ENCODE measurements around the gene EXOC4.

EXOC4 gene

DNA sequence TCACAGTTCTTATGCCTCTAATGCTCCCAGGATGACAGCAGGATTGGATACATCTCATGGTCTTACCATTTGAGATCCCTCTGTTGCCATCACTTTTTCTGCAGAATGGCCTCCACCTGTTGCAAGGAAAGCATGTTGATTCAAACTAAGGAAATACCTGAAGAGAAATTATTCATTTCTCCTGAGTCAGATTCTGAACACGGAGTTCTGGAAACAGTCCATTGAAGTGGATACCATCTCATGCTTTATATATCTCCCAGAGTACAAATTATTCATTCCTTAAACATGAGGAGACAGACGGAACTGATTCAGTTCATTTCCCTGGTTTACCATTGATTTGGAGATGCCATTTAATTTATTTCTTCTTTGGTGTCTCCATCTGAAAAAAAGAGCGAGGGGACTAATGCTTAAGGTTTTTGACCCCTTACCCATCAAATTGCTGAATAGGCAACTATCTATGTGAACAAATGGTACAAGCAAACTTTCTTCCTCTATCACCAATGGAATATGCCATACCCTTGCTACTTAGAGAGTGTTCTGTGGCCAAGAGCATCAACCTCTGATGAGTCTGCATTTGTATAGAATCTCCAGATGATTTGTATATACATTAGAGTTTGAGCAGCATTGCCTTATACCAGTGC, 569.2 kb downstream of the EXOC4 start:
- TF ChIP-seq, protein P1, sequence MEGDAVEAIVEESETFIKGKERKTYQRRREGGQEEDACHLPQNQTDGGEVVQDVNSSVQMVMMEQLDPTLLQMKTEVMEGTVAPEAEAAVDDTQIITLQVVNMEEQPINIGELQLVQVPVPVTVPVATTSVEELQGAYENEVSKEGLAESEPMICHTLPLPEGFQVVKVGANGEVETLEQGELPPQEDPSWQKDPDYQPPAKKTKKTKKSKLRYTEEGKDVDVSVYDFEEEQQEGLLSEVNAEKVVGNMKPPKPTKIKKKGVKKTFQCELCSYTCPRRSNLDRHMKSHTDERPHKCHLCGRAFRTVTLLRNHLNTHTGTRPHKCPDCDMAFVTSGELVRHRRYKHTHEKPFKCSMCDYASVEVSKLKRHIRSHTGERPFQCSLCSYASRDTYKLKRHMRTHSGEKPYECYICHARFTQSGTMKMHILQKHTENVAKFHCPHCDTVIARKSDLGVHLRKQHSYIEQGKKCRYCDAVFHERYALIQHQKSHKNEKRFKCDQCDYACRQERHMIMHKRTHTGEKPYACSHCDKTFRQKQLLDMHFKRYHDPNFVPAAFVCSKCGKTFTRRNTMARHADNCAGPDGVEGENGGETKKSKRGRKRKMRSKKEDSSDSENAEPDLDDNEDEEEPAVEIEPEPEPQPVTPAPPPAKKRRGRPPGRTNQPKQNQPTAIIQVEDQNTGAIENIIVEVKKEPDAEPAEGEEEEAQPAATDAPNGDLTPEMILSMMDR (IDR thresholded peaks at IDR 0.05; ENCODE audit: control extremely low read depth, extremely low read depth, low read depth, missing control alignments) = no peak
- DNase-seq (ENCODE audit: extremely low spot score) = no peak
- POLR2A ChIA-PET = no interaction called here
- CTCF ChIA-PET = interaction anchor here (1.5 to 1.7 kb wide), 3 partner anchors 10 to 34 kb away, joined by 3 to 4 read pairs (median 4); no protein-coding TSS in a partner anchor

DNA sequence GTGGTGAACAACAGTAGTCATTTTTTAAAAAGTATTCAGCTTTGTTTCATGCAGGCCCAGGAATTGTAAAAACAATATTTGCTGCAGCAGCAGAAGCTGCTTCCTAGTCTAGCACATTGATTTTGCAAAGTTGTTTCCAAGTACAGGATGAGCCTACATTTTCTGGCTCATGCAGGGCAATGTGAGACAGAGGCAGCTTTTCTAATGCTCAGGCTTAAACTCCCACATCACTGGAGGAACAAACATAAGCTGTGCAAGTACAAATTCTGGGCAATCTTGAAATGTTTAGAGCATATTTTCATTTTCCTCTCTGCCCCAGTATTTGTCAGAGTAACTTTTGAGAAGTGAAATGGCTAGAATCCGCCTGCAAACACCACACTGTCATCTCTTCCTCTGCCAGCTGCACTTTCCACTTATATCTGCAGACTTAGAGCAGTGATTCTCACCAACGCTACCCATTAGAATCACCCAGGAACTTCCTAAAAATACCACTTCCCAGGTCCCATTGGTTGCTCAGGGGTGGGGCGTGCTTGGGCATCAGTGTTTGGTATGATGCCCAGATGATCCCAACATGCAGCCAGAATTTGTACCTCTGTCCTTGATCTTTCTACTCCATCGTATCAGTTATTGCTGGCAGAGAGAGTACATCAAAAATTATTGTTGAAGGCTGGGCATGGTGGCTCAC, 570.1 kb downstream of the EXOC4 start:
- POLR2A ChIA-PET = no interaction called here
- CTCF ChIA-PET = interaction anchor here (1.6 to 1.7 kb wide), 2 partner anchors 13 to 33 kb away, joined by 4 read pairs; no protein-coding TSS in a partner anchor
- DNase-seq (ENCODE audit: extremely low spot score) = no peak
- TF ChIP-seq, protein P1 (IDR thresholded peaks at IDR 0.05; ENCODE audit: control extremely low read depth, extremely low read depth, low read depth, missing control alignments) = no peak

DNA sequence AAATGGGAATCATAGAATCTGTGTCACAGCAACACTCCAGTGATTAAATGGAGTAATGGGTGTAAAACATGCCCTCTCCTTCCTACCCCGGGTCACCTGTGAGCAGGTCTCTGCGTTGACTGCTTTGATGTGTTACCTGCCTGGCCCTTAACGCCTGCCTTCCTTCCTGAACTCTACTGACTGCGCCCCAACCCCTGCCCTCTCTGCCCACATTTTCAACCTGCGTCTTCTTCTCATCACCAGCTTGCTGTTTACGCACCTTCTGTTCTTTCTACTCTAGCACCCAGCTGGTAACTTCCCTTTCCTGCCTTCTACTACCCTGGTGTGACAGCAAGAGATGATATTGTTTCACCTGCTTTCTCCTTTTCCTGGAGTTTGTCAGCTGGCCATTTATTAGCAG, 571.3 kb downstream of the EXOC4 start:
- POLR2A ChIA-PET = no interaction called here
- TF ChIP-seq, protein P1 (IDR thresholded peaks at IDR 0.05; ENCODE audit: control extremely low read depth, extremely low read depth, low read depth, missing control alignments) = no peak
- CTCF ChIA-PET = interaction anchor here (1.7 kb wide), 1 partner anchor 14 kb away, joined by 4 read pairs; no protein-coding TSS in a partner anchor
- no peak for DNase-seq (ENCODE audit: extremely low spot score)

DNA sequence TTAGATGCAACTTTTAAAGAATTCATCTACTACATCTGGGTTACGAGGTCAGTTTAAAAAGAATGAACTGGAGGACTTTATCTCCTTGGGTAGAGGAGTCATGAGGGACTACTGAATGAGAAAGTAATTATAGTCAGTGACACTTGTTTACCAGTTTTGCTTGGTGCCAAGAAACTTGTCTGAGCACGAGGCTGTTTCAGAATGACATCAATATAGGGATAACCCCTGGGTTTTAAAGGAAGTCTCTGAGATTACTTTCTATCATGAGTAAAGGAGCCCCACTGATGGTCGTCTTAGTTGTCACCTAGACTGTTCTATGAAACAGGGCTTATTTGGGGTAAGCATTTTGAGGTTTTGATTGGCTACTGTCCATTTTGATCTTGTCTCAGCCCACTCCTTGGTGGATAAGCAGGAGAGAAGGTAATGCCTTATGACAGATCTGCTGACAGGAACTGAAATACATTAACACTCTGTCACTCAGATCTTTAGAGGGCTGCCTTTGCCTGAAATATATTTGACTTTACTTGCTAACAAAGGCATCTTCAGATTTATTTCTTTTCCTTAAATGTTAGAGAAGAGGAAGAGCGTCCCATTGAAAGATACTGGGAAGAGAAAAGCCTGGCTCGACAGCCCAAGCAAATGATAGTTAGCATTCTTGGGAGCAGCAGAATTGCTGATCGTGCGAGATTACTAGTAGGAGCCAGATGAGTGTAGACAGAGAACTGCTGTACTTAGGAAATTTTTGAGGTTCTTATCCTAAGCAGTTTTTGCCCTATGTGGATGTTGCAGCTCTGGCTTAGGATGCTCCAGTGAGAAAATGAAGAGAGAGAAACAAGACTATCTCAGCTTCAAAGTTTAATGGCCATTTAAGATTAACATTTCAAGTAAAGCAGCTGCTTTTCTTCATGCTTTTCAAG, 575.1 kb downstream of the EXOC4 start:
- TF ChIP-seq, protein P1 (IDR thresholded peaks at IDR 0.05; ENCODE audit: control extremely low read depth, extremely low read depth, low read depth, missing control alignments) = no peak
- POLR2A ChIA-PET = interaction anchor here (0.5 kb wide), 1 partner anchor 39 kb away, joined by 4 read pairs; no protein-coding TSS in a partner anchor
- peak; percentile 19 for DNase-seq (ENCODE audit: extremely low spot score)
- CTCF ChIA-PET = no interaction called here

DNA sequence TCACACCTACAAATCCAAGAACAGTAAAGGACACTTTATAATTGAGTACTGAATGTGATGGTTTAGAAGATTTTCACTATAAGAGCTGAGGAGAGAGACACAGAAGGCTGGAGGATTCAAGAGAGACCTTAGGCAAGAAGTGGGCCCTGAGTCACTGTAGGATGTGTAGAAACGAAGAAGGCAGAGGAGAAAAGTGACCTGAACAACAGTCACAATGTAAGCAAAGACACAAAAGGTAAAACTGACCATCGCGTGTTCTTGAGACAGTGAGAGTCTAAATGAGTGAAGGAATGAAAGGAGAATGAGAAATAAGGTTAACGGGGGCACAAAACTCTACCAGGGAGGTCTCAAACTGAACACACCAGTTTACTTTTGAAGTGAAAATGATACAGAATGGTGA, 576.0 kb downstream of the EXOC4 start:
- DNase-seq (ENCODE audit: extremely low spot score) = no peak
- TF ChIP-seq, protein P1 (IDR thresholded peaks at IDR 0.05; ENCODE audit: control extremely low read depth, extremely low read depth, low read depth, missing control alignments) = no peak
- ChIA-PET POLR2A (interaction anchor here (0.5 kb wide), 1 partner anchor 39 kb away, joined by 4 read pairs; no protein-coding TSS in a partner anchor), CTCF (interaction anchor here (1.2 to 1.6 kb wide), 2 partner anchors 8 to 16 kb away, joined by 3 to 6 read pairs; no protein-coding TSS in a partner anchor)

Measured in GM10248 (cell line).